NCI-H146 (cell line): ENCODE results near the gene LDAH.

Experiments used
- DNase-seq: peaks from one replicate; lab custom pipeline; 2025; lab: John Stamatoyannopoulos, UW

The LDAH gene

GRCh38 chr2:20682167-20682920 is 140.6 kb downstream of the LDAH start:
- no peak for DNase-seq

DNA sequence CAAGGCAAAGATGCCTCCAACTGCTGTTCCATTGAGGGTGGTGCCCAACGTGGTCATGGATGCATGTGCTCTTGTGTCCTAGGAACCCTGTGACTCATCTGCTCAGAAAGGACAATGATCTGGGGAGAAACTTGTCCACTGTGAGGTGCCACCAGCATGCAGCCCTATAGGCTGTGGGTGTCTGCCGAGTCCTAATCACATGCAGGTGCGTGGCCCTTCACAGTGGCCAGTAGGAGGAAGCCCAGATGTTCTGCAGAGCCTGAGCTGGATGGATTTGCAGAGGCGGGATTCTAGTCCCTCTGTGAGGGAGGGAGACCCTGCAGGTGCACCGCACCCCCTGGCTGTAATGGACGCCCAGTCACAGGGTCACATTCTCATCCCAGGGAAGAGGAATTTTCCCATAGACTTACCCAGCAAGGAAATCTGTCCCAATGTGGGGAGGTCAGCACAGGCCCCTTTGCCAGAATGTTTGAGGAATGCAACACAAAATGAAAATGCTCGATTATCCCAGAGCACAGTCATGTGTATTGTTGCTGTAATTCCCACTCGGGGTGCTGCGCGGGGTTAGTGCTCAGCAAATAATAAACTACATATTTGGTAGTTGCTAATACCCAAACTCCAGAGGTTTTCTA is 142.0 kb downstream of the LDAH start:
- no peak for DNase-seq

DNA sequence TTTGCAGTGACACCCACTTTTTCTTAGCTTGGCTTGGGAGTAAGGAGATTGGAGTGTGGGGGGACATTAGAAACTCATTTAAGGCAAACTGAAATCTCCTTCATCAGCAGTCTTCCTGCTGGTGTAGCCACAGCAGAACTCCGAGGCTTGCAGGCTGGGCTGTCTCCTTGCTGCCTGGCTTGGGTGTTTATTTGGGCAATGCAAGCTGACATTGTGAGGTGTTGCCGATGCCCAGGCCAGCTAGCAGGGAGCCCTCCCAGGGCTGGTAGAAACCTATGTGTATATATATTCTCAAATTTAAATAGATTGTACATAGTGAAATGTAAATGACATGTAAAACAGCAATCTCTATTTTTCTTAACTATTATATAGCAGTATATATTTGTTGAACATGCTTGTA is 144.1 kb downstream of the LDAH start:
- no peak for DNase-seq

DNA sequence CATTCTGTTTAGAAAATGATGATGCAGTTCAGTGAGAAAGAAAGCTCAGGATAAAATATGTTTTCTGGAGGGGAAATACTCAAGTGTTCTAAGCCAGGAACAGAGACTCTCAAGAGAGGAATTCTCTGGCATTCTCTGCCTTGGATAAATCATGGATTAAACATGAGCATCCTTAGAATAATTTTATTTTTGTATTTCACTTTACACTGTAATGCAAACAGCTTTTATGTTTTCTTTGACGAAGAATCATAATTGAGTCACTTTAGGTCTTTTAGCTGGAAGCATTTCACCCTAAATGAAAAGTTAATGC is 144.9 kb downstream of the LDAH start:
- DNase-seq, result no peak

DNA sequence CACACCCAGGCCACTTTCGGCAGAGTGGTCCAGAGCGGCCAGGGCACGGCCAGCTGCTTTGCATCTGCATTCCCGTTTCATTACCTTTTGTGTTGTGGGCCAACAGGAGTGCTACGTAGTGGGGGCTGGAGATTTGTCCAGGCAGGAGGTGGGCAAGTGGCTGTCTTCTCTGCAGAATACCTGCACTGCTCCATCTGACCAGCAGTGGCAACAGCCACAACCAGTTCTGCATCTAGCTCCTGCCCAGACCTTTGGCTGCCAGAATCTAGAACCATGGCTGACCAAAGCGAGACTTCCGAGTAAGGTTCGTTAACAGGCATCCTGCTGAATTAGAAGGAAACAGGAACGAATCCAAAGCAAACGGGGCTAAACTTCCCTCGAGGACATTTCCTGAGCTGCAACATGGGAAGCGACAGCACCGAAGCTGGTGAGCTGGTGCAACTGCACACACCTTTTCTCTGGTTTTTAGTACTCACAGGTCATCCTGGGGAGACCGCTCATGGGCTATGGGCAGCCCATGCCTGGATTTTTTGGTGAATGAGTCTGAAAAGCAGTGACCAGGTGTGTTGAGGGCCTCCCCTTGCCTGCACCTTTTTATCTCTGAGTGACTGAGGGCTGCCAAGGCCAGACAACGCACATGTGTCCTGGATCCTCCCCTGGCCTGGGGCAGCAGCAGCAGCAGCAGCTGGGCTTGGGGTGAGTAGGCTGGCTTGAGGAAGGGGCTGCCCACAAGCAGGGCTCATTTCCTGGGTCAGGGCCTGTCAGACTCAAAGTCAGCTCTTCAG is 145.4 kb downstream of the LDAH start:
- DNase-seq, result no peak

DNA sequence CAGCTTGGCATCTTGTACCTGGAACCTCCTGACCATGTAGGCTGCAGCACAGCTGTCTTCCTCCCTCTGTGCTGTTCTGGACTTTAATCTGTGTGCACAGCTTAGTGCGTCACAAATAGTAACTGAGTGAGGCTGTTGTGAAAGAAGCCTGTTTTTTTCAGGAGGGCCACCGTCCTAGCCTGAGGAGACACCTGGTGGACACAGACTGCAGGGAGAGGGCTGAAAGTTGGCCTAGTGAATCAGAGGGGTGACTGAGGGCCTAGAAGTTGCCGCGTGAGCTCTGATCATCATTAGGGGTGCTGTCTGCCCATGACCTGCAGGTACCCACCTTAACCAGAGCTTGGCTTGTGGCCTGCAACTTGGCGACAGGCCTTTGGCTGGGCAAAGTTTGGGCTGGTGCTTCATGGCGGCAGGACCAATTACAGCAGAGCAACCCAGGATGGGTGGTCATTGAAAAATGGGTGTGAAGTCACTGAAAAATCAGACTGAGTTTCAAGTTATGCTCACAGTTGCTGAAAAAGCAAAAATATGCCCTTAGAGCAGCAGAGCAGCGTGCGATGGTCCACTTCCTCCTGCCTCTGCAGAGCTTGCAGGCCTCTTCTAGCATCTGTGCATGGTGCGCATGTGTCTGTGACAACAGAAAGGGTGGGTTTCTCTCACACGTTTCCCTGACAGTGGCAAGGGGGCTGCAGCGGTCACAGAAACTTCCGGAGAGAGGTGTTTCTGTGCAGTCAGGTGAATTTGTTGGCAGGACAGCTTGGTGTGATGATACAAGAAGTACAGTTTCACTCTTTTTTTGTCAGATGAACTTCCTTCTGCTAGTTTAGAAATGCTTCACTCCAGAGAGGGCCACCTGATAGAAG is 146.3 kb downstream of the LDAH start:
- DNase-seq, result no peak

DNA sequence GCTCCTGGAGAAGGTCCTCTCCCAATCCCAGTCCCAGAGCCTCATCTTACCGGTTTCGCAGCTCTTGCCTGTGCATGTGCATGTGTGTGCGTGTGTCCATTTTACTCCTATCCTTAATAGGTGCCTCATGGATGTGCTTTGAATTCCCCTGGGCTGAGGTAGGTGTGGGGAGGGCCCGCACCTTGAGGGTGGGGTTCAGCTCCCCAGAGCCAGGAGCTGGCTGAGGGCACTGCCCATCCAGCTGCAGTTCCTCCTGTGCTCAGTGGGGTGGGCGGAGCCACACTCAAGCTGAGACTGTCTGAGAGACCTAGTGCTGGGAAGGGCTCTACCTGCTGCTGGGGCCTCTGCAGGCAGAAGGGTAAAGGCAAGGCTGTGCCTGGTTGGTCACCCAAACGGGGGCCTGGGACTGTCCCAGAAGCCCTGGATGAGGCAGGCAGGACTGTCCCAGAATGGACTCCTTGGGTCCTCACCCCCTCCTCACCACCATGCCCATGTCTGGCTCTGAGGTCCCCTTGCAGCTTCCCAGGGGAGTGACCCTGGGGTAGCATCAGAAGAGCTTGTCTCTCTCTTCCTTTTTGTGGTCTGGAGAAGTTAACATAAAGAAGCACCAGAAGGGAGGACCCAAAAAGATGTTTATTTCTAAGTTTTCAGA is 147.1 kb downstream of the LDAH start:
- DNase-seq, result peak; percentile 14

GRCh38 chr2:20674974-20675679 is 147.8 kb downstream of the LDAH start:
- no peak for DNase-seq

DNA sequence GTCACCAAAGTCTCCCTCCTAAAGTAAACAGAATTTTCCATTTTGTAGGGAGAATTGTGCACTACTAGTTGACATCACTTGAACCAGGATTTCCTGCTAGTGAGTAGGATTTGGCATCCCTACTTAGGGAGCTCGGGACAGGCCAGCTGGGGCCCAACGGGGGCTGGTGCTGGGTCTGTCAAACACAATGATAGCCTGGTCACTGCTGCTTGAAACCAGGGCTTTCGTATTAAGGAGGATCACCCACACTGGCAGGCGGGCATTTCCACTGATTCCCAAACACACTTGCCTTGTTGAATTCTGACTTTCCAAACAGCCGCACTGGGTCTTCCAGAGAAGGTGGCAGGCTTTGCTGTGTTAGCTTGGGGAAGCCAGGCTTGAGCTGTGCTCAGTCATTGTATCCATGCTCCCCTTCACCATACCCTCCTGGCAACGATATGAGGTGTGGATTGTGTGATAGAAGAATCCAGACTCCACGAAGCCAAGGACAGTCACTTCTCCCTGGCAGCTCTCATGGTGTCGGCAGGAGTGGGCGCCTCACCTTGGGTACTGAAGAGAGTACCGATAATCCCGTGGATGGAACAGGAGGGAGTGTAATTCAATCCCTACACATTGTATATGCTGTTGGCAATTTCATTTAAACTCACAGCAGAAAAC is 148.5 kb downstream of the LDAH start:
- no peak for DNase-seq

GRCh38 chr2:20673686-20674308 is 149.1 kb downstream of the LDAH start:
- peak; percentile 26 for DNase-seq

GRCh38 chr2:20672201-20672951 is 150.5 kb downstream of the LDAH start:
- no peak for DNase-seq

GRCh38 chr2:20671736-20672080 is 151.2 kb downstream of the LDAH start:
- no peak for DNase-seq

DNA sequence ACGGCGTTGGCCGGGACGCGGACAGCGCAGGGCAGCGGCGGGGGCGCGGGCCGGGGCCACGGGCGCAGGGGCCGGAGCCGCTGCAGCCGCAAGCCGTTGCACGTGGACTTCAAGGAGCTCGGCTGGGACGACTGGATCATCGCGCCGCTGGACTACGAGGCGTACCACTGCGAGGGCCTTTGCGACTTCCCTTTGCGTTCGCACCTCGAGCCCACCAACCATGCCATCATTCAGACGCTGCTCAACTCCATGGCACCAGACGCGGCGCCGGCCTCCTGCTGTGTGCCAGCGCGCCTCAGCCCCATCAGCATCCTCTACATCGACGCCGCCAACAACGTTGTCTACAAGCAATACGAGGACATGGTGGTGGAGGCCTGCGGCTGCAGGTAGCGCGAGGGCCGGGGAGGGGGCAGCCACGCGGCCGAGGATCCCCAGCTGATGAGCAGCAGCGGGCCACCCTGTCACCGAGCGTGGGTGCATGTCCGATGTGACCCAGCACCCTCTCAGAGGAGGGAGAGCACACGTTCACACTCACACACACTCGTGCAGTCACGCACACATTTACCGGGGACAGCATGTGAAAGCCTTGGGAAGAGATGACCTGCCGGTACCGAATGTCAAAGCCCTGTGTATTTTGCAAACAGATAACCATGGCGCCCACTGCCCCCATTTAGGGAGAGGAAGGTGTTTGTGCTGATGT is 151.7 kb downstream of the LDAH start:
- no peak for DNase-seq

- no peak for DNase-seq
Observed at GRCh38 chr2:20670315-20671035, 152.4 kb downstream of the LDAH start.

DNA sequence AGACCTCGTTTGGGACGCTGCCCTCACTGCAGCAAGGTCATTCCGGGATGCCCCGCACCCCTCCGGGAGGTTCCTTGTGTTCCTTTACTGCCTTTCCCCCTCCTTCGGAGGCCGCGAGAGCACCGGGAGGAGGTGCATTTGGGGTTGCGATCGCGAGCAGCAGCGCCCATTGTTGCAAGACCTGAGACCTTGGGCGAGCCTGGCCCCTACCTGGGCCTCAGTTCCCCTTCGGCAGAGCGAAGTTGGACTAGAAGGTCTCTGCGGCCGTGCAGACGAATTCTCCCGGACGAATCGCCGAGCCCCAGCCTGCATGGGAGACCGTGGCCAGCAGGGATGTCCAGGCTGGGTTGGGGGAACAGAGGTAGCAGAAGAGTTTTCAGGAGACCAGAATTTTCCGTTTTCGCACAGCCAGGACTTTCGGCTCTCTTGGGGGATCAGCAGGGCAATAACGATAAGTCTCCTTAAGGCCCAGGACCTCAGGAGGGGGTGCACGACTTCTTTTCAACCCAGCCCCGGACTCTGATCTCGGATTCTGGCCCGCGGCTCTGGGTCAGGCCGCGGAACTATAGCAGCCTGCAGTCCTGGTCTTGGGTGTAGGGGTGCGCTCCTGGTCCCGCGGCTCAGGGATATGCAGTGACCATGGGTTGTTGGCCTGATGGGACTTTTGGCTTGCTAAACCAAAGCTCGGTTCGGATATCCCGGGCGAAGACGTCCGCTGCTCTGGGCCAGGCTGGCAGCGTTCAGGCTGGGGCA is 153.2 kb downstream of the LDAH start:
- DNase-seq, result no peak

DNA sequence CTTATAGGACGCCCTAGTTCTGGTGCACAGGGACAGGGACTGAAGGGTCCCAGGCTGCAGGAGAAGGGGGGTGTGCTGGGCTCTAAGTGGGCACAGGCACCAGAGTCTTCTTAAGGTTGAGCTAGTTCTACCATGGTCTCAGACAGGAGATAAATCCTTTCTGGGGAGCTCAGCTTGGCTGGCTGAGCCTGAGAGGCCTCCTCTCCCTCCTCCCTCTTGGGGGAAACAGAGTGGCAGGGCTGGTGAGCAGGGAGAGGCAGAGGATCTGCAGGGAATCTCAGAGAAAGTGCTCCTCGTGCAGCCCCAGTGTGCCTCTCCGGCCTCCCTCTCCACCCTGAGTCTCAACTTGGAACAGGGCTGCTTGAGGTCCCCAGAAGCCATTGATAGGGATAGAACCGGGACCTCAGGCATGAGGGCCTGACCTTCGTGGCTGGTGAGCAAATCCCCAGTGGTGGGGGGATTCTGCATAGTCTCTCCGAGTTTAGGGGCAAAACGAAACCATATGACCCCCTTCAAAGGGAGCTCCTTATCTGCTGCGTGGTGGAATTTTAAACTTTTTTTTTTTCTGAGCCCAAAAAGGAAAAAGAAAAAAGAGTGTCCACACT is 153.9 kb downstream of the LDAH start:
- no peak for DNase-seq

DNA sequence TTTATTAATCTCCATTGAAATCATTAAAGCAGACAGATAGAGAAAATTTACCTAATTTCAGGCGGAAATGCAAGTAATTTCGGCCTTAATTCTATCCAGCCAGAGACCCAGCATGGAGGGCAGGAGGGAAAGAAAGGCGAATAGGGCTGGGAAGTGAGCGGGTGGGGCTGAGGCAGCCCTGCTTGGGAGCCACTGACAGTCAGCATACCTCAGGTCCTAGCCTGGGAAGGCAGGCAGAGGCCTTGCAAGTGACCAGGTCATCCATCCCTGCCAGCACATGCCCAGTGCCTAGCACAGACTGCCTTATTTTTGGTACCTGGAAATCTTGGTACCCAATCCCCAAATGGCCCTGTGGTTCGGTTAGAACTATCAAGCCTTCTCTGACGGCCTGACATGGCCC is 154.4 kb downstream of the LDAH start:
- DNase-seq, result no peak
